OCI-LY1 (cell line): Measurements from ENCODE around the gene ZBED2.
A peak's percentile ranks its signal among the peaks of the same experiment; 100 is the strongest.

Source experiments
- H2AFZ ChIP-seq: fragments of 200-600 bp; sonication (generic), shearing (Covaris generic); 2 replicates; pipeline ENCODE4 v1.6.0; 2014; ENCODE audit warnings: antibody characterized with exemption, mild to moderate bottlenecking, low read length
- H3F3A ChIP-seq: fragments of 200-600 bp; sonication (generic), shearing (Covaris generic); 2 replicates; pipeline ENCODE4 v1.6.0; 2014; ENCODE audit warnings: mild to moderate bottlenecking, antibody characterized with exemption, low read length, moderate library complexity; ENCODE audit not compliant: insufficient read depth
- H3K27ac ChIP-seq: fragments of 200-600 bp; sonication (generic); 2 replicates; pipeline ENCODE4 v1.5.1; 2014; ENCODE audit warnings: low read length, mixed run types, mild to moderate bottlenecking, low read depth; ENCODE audit not compliant: poor library complexity, severe bottlenecking
- H3K27me3 ChIP-seq: fragments of 200-600 bp; sonication (generic); 2 replicates; pipeline ENCODE4 v1.6.0; 2014; ENCODE audit warnings: antibody characterized with exemption, mild to moderate bottlenecking, low read length, moderate library complexity; ENCODE audit not compliant: insufficient read depth
- H3K36me3 ChIP-seq: fragments of 200-600 bp; sonication (generic); 2 replicates; pipeline ENCODE4 v1.6.1; 2014; ENCODE audit warnings: mild to moderate bottlenecking, antibody characterized with exemption, low read length, moderate library complexity, mixed read lengths; ENCODE audit not compliant: insufficient read depth
- H3K4me1 ChIP-seq: fragments of 200-600 bp; sonication (generic); 2 replicates; pipeline ENCODE4 v1.5.1; 2014; ENCODE audit warnings: mild to moderate bottlenecking, low read length, moderate library complexity; ENCODE audit not compliant: insufficient read depth, severe bottlenecking
- H3K4me2 ChIP-seq: fragments of 200-600 bp; sonication (generic), shearing (Covaris generic); 2 replicates; pipeline ENCODE4 v1.6.1; 2014; ENCODE audit warnings: low read length
- H3K4me3 ChIP-seq: fragments of 200-600 bp; sonication (generic); 2 replicates; pipeline ENCODE4 v1.5.1; 2014; ENCODE audit warnings: low read length, low read depth, mild to moderate bottlenecking, mixed read lengths; ENCODE audit not compliant: poor library complexity, severe bottlenecking
- H3K79me2 ChIP-seq: fragments of 200-600 bp; shearing (Covaris generic); 2 replicates; pipeline ENCODE4 v1.6.1; 2016; ENCODE audit warnings: mixed run types, low read length, mixed read lengths; ENCODE audit not compliant: insufficient read depth
- H3K9ac ChIP-seq: fragments of 200-600 bp; sonication (generic), shearing (Covaris generic); 2 replicates; pipeline ENCODE4 v1.6.1; 2014; ENCODE audit warnings: mild to moderate bottlenecking, low read length, mixed read lengths
- H3K9me2 ChIP-seq: fragments of 200-600 bp; sonication (generic), shearing (Covaris generic); 2 replicates; pipeline ENCODE4 v1.6.1; 2014; ENCODE audit warnings: low read depth, mild to moderate bottlenecking, low read length, mixed read lengths
- H3K9me3 ChIP-seq: fragments of 200-600 bp; shearing (Covaris generic); 2 replicates; pipeline ENCODE4 v1.6.1; 2014; ENCODE audit warnings: low read length, mixed read lengths
- H4K20me1 ChIP-seq: fragments of 200-600 bp; sonication (generic), shearing (Covaris generic); 2 replicates; pipeline ENCODE4 v1.6.0; 2016; ENCODE audit warnings: mild to moderate bottlenecking, low read length; ENCODE audit not compliant: insufficient read depth
- EZH2 ChIP-seq: fragments of 200-600 bp; sonication (generic), shearing (Covaris generic); IDR thresholded peaks from 2 replicates; pipeline ENCODE4 v1.8.0; 2017; ENCODE audit warnings: borderline replicate concordance, mixed run types, mild to moderate bottlenecking, antibody characterized with exemption, low read length, moderate library complexity, mixed read lengths
- TF ChIP-seq, protein P1 (sequence below): fragments of 200-600 bp; sonication (generic), shearing (Covaris generic); IDR thresholded peaks from 2 replicates; pipeline ENCODE4 v1.5.1; 2017; ENCODE audit warnings: mild to moderate bottlenecking, antibody characterized with exemption, low read length, moderate library complexity, mixed read lengths

Gene ZBED2

DNA sequence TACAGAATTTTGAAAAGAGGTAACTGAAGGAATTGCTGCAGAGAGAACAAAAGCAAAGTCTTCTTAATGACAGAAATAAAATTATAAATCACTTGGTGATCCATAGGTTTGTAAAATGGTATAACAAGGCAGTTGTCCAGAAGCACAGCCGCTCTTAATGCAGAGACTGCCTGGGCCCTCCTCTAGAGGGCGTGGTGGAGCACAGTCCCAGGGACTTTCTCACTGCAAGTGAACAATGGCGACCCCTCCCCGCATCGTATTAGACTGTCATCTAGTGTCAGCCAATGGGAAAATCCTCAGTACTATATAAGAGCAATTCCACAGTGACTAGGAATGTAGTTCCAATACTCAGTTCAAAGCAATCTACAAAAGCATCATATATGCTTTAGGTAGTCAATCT lies 26.4 kb upstream of the ZBED2 start:
- Histone ChIP-seq H3K4me3 (no peak overlapping the region), H3K79me2 (no peaks in the 10 kb centered on the region), H3K4me2 (no peak overlapping the region), H3F3A (no peaks in the 10 kb centered on the region), H3K9ac (no peak overlapping the region), H3K27me3 (no peaks in the 10 kb centered on the region), H2AFZ (no peak overlapping the region), H3K27ac (no peak overlapping the region), H3K9me2 (no peaks in the 10 kb centered on the region), H3K4me1 (peaks cover 5% of the 10 kb centered on the region), H3K36me3 (no peaks in the 10 kb centered on the region; the same call in 1 of the 2 replicates), H4K20me1 (no peaks in the 10 kb centered on the region), H3K9me3 (no peaks in the 10 kb centered on the region)
- TF ChIP-seq, protein P1, sequence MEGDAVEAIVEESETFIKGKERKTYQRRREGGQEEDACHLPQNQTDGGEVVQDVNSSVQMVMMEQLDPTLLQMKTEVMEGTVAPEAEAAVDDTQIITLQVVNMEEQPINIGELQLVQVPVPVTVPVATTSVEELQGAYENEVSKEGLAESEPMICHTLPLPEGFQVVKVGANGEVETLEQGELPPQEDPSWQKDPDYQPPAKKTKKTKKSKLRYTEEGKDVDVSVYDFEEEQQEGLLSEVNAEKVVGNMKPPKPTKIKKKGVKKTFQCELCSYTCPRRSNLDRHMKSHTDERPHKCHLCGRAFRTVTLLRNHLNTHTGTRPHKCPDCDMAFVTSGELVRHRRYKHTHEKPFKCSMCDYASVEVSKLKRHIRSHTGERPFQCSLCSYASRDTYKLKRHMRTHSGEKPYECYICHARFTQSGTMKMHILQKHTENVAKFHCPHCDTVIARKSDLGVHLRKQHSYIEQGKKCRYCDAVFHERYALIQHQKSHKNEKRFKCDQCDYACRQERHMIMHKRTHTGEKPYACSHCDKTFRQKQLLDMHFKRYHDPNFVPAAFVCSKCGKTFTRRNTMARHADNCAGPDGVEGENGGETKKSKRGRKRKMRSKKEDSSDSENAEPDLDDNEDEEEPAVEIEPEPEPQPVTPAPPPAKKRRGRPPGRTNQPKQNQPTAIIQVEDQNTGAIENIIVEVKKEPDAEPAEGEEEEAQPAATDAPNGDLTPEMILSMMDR, result peak; percentile 89
- no peak for TF ChIP-seq EZH2

DNA sequence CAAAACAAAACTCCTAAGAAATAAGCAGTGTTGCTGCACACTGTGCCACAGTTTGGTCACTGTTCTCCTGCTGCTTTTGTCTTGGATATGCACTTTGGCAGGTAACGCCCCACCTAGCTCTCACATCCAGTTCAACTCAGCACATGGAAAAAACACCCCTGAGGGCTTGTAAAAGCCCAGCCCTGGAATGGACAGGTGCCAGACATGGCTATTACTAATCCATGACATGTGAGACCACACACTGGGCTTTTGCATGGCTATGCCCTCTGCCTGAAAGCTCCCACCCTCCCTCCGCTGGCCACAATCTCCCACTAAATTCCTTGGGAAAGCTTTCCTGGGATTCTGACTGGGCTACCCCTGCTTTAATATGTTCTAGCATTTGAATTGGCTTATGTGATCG lies 24.7 kb upstream of the ZBED2 start:
- Histone ChIP-seq H3K36me3 (no peaks in the 10 kb centered on the region; the same call in 1 of the 2 replicates), H3K27ac (no peak overlapping the region), H3K4me1 (peaks cover 18% of the 10 kb centered on the region), H3K9ac (no peak overlapping the region), H3K9me2 (no peaks in the 10 kb centered on the region), H3K9me3 (no peaks in the 10 kb centered on the region), H4K20me1 (no peaks in the 10 kb centered on the region), H3K27me3 (no peaks in the 10 kb centered on the region), H3K4me3 (no peak overlapping the region), H3K79me2 (no peaks in the 10 kb centered on the region), H3K4me2 (no peak overlapping the region), H2AFZ (no peak overlapping the region), H3F3A (no peaks in the 10 kb centered on the region)
- TF ChIP-seq, protein P1, result no peak
- TF ChIP-seq EZH2, result no peak

DNA sequence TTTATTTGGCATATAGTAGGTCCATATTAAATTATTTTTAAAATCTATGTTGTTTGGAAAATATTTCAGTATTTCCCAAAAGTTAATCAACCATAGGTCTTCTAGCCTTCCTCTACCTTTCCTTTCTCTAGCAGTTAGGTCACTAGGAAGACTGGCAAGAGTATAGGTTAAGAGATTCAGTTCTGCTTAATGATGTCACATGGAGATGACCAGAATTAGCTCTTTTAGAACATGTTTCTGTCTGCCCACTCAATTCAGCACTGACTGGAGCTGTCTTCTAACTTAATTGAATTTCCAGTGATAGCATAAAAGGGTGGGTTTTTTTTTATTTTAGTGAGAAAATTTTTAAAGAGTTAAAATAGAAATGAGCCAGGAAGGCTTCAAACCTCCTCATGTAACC lies 23.8 kb upstream of the ZBED2 start:
- Histone ChIP-seq H3K4me3 (no peak overlapping the region), H3K79me2 (no peaks in the 10 kb centered on the region), H3K36me3 (no peaks in the 10 kb centered on the region; the same call in 1 of the 2 replicates), H3K4me1 (peaks cover 18% of the 10 kb centered on the region), H3K27ac (no peak overlapping the region), H3F3A (no peaks in the 10 kb centered on the region), H3K27me3 (no peaks in the 10 kb centered on the region), H3K4me2 (no peak overlapping the region), H2AFZ (no peak overlapping the region), H3K9me3 (no peaks in the 10 kb centered on the region), H4K20me1 (no peaks in the 10 kb centered on the region), H3K9me2 (no peaks in the 10 kb centered on the region), H3K9ac (no peak overlapping the region)
- TF ChIP-seq, protein P1, result no peak
- TF ChIP-seq EZH2, result no peak
